Hepatocyte (in vitro differentiated cells): ENCODE results near the gene TMF1.

Experiments
- CTCF ChIP-seq: fragments of 200-600 bp; sonication (generic); IDR thresholded peaks from 2 replicates; pipeline ENCODE4 v1.5.1; 2016; ENCODE audit warnings: antibody characterized with exemption, mild to moderate bottlenecking; ENCODE audit not compliant: poor library complexity
- EZH2 ChIP-seq: fragments of 200-600 bp; sonication (generic); IDR thresholded peaks from 2 replicates; pipeline ENCODE4 v1.6.1; 2016; ENCODE audit warnings: antibody characterized with exemption, mild to moderate bottlenecking, borderline replicate concordance

DNA sequence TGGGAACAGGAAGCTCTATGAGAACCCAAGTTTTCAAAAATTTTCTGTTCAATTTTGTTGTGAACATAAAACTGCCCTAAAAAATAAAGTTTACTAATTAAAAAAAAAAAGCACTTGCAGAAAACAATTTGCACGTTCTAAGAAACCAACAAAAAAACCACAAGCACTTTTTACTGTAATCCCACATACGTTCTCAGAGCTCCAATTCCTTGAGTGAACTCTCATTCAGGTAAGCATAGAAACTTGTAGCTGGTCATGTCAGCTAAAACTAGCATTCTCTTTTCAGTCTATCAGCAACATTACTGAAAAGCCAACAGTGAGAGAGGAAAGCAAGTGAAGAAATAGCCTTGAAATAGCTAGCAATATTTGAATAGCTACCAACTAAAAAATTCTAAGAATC lies 11.5 kb upstream of the TMF1 start:
- no peak for TF ChIP-seq CTCF
- no peak for TF ChIP-seq EZH2
